ENCODE measurements around the gene DNAJC18. TPM values are rescaled to one million over a fixed set of nuclear protein-coding genes. Genes with fewer than 3 reads are reported as not detected.

The DNAJC18 gene
- total RNA-seq, 2 donors from 2014 or later = 4.0 to 8.7 TPM

DNA sequence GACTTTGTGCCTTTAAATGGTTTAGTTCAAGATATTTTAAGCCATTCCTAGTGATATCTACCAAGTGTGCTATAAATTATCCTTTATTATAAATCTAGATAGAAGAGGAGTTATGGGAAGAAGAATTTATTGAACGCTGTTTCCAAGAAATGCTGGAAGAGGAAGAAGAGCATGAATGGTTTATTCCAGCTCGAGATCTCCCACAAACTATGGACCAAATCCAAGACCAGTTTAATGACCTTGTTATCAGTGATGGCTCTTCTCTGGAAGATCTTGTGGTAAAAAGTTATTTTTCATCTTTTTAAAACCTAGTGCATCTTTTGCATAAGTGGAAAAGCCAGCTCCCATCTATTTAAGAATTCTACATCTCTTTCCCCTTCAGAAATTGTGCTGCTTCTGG, 74.9 kb downstream of the DNAJC18 start:
- H3K36me3 Mint-ChIP-seq (ENCODE audit: low read depth) = peaks cover 2% of the 10 kb centered on the region

DNA sequence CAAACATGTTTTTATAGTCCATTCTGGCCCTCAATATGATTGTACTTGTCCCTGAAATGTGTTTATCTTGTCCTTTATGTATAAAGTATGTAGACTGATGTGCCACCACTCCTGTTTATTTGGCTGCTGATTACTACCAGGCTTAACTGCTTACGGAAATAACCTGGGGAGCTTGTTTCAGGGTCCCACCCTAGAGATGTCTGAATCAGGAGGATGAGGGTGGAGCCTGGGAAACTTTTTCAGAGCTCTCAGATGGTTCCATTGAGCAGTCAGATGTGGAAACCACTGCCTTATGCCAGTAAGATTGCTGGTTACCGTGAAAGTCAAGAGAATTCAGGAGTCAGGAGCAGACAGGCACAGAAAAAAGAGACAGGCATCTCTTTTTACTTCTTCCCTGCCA, 75.4 kb downstream of the DNAJC18 start:
- no peak overlapping the region for H3K4me3 Mint-ChIP-seq
- no peak for ATAC-seq
- DNase-seq = no peak
- H3K27me3 Mint-ChIP-seq = no peaks in the 10 kb centered on the region
- H3K9me3 ChIP-seq (ENCODE audit: control insufficient read depth, low read length, poor library complexity, severe bottlenecking) = no peaks in the 10 kb centered on the region
- H3K4me1 Mint-ChIP-seq = peaks cover 8% of the 10 kb centered on the region
- peaks cover 2% of the 10 kb centered on the region for H3K36me3 Mint-ChIP-seq (ENCODE audit: low read depth)
- H3K27ac Mint-ChIP-seq = no peak overlapping the region

More for the DNA sequence above, 74.9 kb downstream of the DNAJC18 start:
- no peak for ATAC-seq
- Mint-ChIP-seq H3K4me3 (no peak overlapping the region), H3K27ac (peak overlapping the region; percentile 43), H3K4me1 (peaks cover 8% of the 10 kb centered on the region), H3K27me3 (no peaks in the 10 kb centered on the region)
- no peaks in the 10 kb centered on the region for H3K9me3 ChIP-seq (ENCODE audit: control insufficient read depth, low read length, poor library complexity, severe bottlenecking)
- no peak for DNase-seq

DNA sequence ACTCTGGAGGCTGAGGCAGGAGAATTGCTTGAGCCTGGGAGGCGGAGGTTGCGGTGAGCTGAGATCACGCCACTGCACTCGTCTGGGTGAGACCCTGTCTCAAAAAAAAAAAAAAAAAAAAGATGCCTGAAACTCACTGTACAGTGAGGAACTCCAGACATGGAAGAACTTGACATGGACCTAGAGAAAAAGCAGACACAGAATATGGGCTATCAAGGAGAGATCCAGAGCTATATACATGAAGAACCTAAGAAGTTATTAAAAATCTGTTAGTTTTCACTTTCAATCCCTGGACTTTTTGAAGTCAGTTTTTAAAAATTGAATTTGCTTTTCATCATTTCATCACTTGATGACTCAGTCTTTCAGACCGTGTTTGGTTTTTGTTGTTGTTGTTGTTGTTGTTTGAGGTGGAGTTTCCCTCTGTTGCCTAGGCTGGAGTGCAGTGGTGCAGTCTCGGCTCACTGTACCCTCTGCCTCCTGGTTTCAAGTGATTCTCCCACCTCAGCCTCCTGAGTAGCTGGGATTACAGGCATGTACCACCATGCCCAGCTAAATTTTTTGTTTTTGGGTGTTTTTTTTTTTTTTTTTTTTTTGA, 77.4 kb downstream of the DNAJC18 start:
- ATAC-seq (no peak), DNase-seq (no peak)
- H3K4me1 Mint-ChIP-seq = peaks cover 10% of the 10 kb centered on the region
- no peak overlapping the region for H3K4me3 Mint-ChIP-seq
- H3K36me3 Mint-ChIP-seq (ENCODE audit: low read depth) = no peaks in the 10 kb centered on the region
- H3K27ac Mint-ChIP-seq = peak overlapping the region; percentile 27
- no peaks in the 10 kb centered on the region for H3K9me3 ChIP-seq (ENCODE audit: control insufficient read depth, low read length, poor library complexity, severe bottlenecking)
- H3K27me3 Mint-ChIP-seq = no peaks in the 10 kb centered on the region

DNA sequence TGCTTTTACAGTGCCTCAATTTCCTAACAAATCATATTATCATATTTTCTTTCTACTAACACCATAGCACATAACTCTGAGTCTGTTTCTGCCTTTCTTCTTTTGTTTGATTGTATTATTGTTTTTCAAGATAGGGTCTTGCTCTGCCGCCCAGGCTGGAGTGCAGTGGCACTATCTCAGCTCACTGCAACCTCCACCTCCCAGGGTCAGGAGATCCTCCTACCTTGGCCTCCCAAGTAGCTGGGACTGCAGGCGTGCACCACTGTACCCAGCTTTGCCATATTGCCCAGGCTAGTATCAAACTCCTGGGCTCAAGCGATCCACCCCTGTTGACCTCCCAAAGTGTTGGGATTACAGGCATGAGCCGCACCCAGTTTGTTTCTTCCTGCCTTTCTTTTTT, 78.9 kb downstream of the DNAJC18 start:
- no peaks in the 10 kb centered on the region for H3K27me3 Mint-ChIP-seq
- no peaks in the 10 kb centered on the region for H3K36me3 Mint-ChIP-seq (ENCODE audit: low read depth)
- H3K4me1 Mint-ChIP-seq = peaks cover 14% of the 10 kb centered on the region
- no peaks in the 10 kb centered on the region for H3K9me3 ChIP-seq (ENCODE audit: control insufficient read depth, low read length, poor library complexity, severe bottlenecking)
- ATAC-seq (no peak), DNase-seq (no peak)
- H3K4me3 Mint-ChIP-seq = no peak overlapping the region
- H3K27ac Mint-ChIP-seq = no peak overlapping the region

Other genes with a start within 250 kb of the DNAJC18 start
- 10 to 100 TPM; 17.8 to 18.5 TPM for gene SIL1, start 241.2 kb downstream of the DNAJC18 start, total RNA-seq
- 100 to 1,000 TPM; 318 to 325 TPM for gene MATR3, start 145.8 kb downstream of the DNAJC18 start, total RNA-seq
- 100 to 1,000 TPM; 106 to 123 TPM for gene PAIP2, start 97.7 kb downstream of the DNAJC18 start, total RNA-seq
- gene SLC23A1, start 56.2 kb downstream of the DNAJC18 start, total RNA-seq = not detected
- 1 to 10 TPM; 2.2 to 3.1 TPM for gene MZB1, start 49.6 kb downstream of the DNAJC18 start, total RNA-seq
- gene PROB1, start 44.4 kb downstream of the DNAJC18 start, total RNA-seq = under 1 TPM; 0.57 to 0.72 TPM
- 1 to 10 TPM; 3.8 to 4.1 TPM for gene SPATA24, start 35.4 kb downstream of the DNAJC18 start, total RNA-seq
- not detected for gene ECSCR, start 23.2 kb upstream of the DNAJC18 start, total RNA-seq
- gene SMIM33, start 31.5 kb upstream of the DNAJC18 start, total RNA-seq = under 1 TPM; 0.13 to 0.32 TPM
- 100 to 1,000 TPM; 151 to 160 TPM for gene STING1, start 43.2 kb upstream of the DNAJC18 start, total RNA-seq
- 100 to 1,000 TPM; 153 to 165 TPM for gene UBE2D2, start 121.8 kb upstream of the DNAJC18 start, total RNA-seq
- gene CXXC5, start 208.8 kb upstream of the DNAJC18 start, total RNA-seq = 1 to 10 TPM; 3.2 to 4.3 TPM